GM12878 (cell line): Measurements from ENCODE around the gene MAP4K5. TPM values are rescaled to one million over a fixed set of nuclear protein-coding genes. Genes with fewer than 3 reads are reported as not detected.

ENCODE experiments used
- ATAC-seq: fragments of 200-7000 bp; cut with Tn5 transposase; 3 replicates; pipeline ENCODE4 v1.9.1; 2020; ENCODE audit warnings: mild to moderate bottlenecking, moderate library complexity
- BruUV-seq: library from RNA; stranded (reverse); fragments of 400-500 nt; replicated peaks from 2 replicates; lab custom pipeline; 2021; lab: Mats Ljungman, UMichigan
- CTCF ChIA-PET: fragments of 300-600 bp; sonication (Branson Sonifier 250); formaldehyde crosslinking; extraction: SDS; loops from one replicate; lab custom pipeline; 2021; ENCODE audit warnings: inconsistent platforms; lab: Yijun Ruan, JAX
- POLR2A ChIA-PET: fragments of 350-600 bp; formaldehyde crosslinking; extraction: SDS; loops from one replicate; lab custom pipeline; 2021; ENCODE audit warnings: inconsistent platforms; lab: Charles Lee
- RAD21 ChIA-PET: fragments of 300-600 bp; sonication (Branson Sonifier 250); formaldehyde crosslinking; loops from one replicate; lab custom pipeline; 2023; ENCODE audit warnings: antibody characterized with exemption; ENCODE audit not compliant: unreplicated experiment; lab: Charles Lee
- SMC1A ChIA-PET: fragments of 300-600 bp; sonication (Branson Sonifier 250); formaldehyde crosslinking; loops from one replicate; lab custom pipeline; 2023; ENCODE audit not compliant: unreplicated experiment, uncharacterized antibody; lab: Charles Lee
- DNase-seq: peaks from one replicate; pipeline ENCODE4 v3.0.0-alpha.2; 2011; ENCODE audit warnings: low read depth, low spot score
- FAIRE-seq: peaks from 3 replicates; lab custom pipeline; 2011; peaks lifted over from hg19 to GRCh38; lab: Jason Lieb, UNC
- H2AFZ ChIP-seq: 2 replicates; pipeline ENCODE4 v1.6.0; 2011; ENCODE audit warnings: low read depth, low read length, control low read depth; ENCODE audit not compliant: control insufficient read depth
- H3K27ac ChIP-seq: 2 replicates; pipeline ENCODE4 v1.5.1; 2011; ENCODE audit warnings: control low read depth; ENCODE audit not compliant: control insufficient read depth, insufficient read depth
- H3K27me3 ChIP-seq, 2 experiments: replicated peaks in 1 of 2; 2 replicates each; pipeline versions ENCODE4 v1.6.0 to v1.6.1; 2011; ENCODE audit warnings: low read length in 1 of 2; ENCODE audit not compliant: control insufficient read depth in 2 of 2, insufficient read depth in 2 of 2
- H3K36me3 ChIP-seq, 2 experiments: 2 replicates each; pipeline ENCODE4 v1.5.1; 2011; ENCODE audit warnings: low read length in 1 of 2; ENCODE audit not compliant: control insufficient read depth in 2 of 2, insufficient read depth in 2 of 2
- H3K4me1 ChIP-seq: 2 replicates; pipeline ENCODE4 v1.6.1; 2011; ENCODE audit warnings: mild to moderate bottlenecking, low read length, moderate library complexity, mixed read lengths; ENCODE audit not compliant: control insufficient read depth, insufficient read depth
- H3K4me2 ChIP-seq: 2 replicates; pipeline ENCODE4 v1.6.0; 2011; ENCODE audit warnings: control low read depth; ENCODE audit not compliant: control insufficient read depth, insufficient read depth
- H3K4me3 ChIP-seq: fragments of 200-600 bp; sonication (generic); 2 replicates; pipeline ENCODE4 v1.5.1; 2016
- H3K79me2 ChIP-seq: 2 replicates; pipeline ENCODE4 v1.6.0; 2011; ENCODE audit warnings: low read length; ENCODE audit not compliant: control insufficient read depth, insufficient read depth
- H3K9ac ChIP-seq: 2 replicates; pipeline ENCODE4 v1.8.0; 2011; ENCODE audit warnings: low read length, control low read depth, mixed read lengths; ENCODE audit not compliant: control insufficient read depth, insufficient read depth
- H3K9me3 ChIP-seq: replicated peaks from 3 replicates; pipeline ENCODE4 v1.5.1; 2011; ENCODE audit warnings: mild to moderate bottlenecking, low read length; ENCODE audit not compliant: control insufficient read depth, insufficient read depth
- H4K20me1 ChIP-seq: 2 replicates; pipeline ENCODE4 v1.6.0; 2011; ENCODE audit not compliant: control insufficient read depth, insufficient read depth
- CHD2 ChIP-seq: IDR thresholded peaks from 2 replicates; pipeline ENCODE4 v1.6.1; 2011; ENCODE audit warnings: low read depth, low read length, improper control_type of control experiment, borderline replicate concordance
- ETV6 ChIP-seq, 2 experiments: fragments of 450-650 bp in 1 of 2; IDR thresholded peaks in 1 of 2; conservative IDR thresholded peaks in 1 of 2; 2 replicates each; pipeline ENCODE4 v1.6.1; 2014; ENCODE audit warnings: antibody characterized with exemption in 1 of 2, borderline replicate concordance in 1 of 2, low read depth in 1 of 2, mild to moderate bottlenecking in 1 of 2, moderate library complexity in 1 of 2
- MLLT1 ChIP-seq: fragments of 450-650 bp; IDR thresholded peaks from 2 replicates; pipeline ENCODE4 v1.6.1; 2016; ENCODE audit warnings: mild to moderate bottlenecking
- PKNOX1 ChIP-seq: fragments of 450-650 bp; IDR thresholded peaks from 2 replicates; pipeline ENCODE4 v1.6.1; 2016; ENCODE audit warnings: mild to moderate bottlenecking
- SMAD5 ChIP-seq: IDR thresholded peaks from 2 replicates; pipeline ENCODE4 v1.6.1; 2016; ENCODE audit warnings: antibody characterized with exemption, low read depth
- SUPT20H ChIP-seq: IDR thresholded peaks from 2 replicates; pipeline ENCODE4 v1.6.1; 2011; ENCODE audit warnings: low read depth, mild to moderate bottlenecking, low read length, moderate library complexity, borderline replicate concordance; ENCODE audit not compliant: control insufficient read depth
- TCF12 ChIP-seq: IDR thresholded peaks from 2 replicates; pipeline ENCODE4 v1.6.1; 2011; ENCODE audit warnings: low read depth, mild to moderate bottlenecking, low read length
- ZBTB4 ChIP-seq: fragments of 450-650 bp; formaldehyde crosslinking; IDR thresholded peaks from 2 replicates; pipeline ENCODE4 v1.4.0; 2022; ENCODE audit warnings: mild to moderate bottlenecking, moderate library complexity
- ZSCAN29 ChIP-seq: fragments of 450-650 bp; IDR thresholded peaks from 2 replicates; pipeline ENCODE4 v1.6.1; 2017; ENCODE audit warnings: mild to moderate bottlenecking, moderate library complexity
- in situ Hi-C: fragments of 300-500 bp; cut with MboI; formaldehyde crosslinking; loops from 9 replicates; pipeline ENCODE4 v1.14.3; 2018; ENCODE audit warnings: mixed read lengths
- intact Hi-C: fragments of 100-400 bp; cut with micrococcal nuclease; formaldehyde crosslinking; loops from one replicate; pipeline ENCODE4 v1.14.2; 2022; ENCODE audit not compliant: unreplicated experiment
- polyA plus RNA-seq, 11 experiments: library from polyadenylated mRNA; depleted of rRNA in 4 of 11; unstranded in 6 of 11; stranded (reverse) in 5 of 11; fragments of >200 nt; fragmentation: Nextera tagmentation in 4 of 11; fragmentation: Illumina TruSeq in 1 of 11; extraction: Ambion mirVana in 4 of 11; extraction: Trizol in 1 of 11; gene quantifications; 1 replicate in 1 of 11; 2 replicates in 10 of 11; pipeline versions ENCODE4 v1.2.1 to v1.2.3, GENCODE V29; 2011 to 2016; ENCODE audit warnings: inconsistent platforms in 2 of 11, missing spikeins in 2 of 11, low read depth in 1 of 11
- total RNA-seq, 4 experiments: library from RNA; depleted of rRNA in 3 of 4; stranded (reverse); fragments of >200 nt in 3 of 4; fragmentation: Illumina TruSeq in 1 of 4; extraction: Trizol in 1 of 4; gene quantifications; 2 replicates each; pipeline versions ENCODE4 v1.2.1 to v1.2.3, GENCODE V29; 2013 to 2021

MAP4K5 gene
- total and polyA plus RNA-seq, 10 of the 15 experiments (the other 5 are each of a cell fraction or from before 2014, with no cell fraction given) = 9.1 to 41.3 (median 30.1) TPM

- TF ChIP-seq PKNOX1 (no peak), CHD2 (no peak), SUPT20H (no peak), SMAD5 (no peak), MLLT1 (no peak), TCF12 (no peak)
These were observed 45.6 kb upstream of the MAP4K5 start (continued) for GRCh38 chr14:50577982-50578381.

- TF ChIP-seq ETV6 (conservative IDR thresholded peaks at IDR 0.05 in 1 of 2, IDR thresholded peaks at IDR 0.05 in 1 of 2; ENCODE audit: borderline replicate concordance in 1 of 2, low read depth in 1 of 2) = no peak
- TF ChIP-seq ZSCAN29 = no peak
- no peak for TF ChIP-seq ZBTB4
- TF ChIP-seq, all 136 proteins: peak for 0
- H3K27ac ChIP-seq = no peak overlapping the region
- H3K9ac ChIP-seq = no peak overlapping the region
- ATAC-seq (no peak), FAIRE-seq (no peak), DNase-seq (no peak)
- H3K4me3 ChIP-seq = no peak overlapping the region
- no TSS peak for BruUV-seq
- H3K79me2 ChIP-seq = no peaks in the 10 kb centered on the region
- in situ Hi-C loops = no loop called here
- CTCF ChIA-PET = no interaction called here
- intact Hi-C loops = no loop called here
- H3K27me3 ChIP-seq = no peaks in the 10 kb centered on the region
- H4K20me1 ChIP-seq = no peaks in the 10 kb centered on the region
- H3K4me1 ChIP-seq = no peaks in the 10 kb centered on the region
- POLR2A ChIA-PET = no interaction called here
- no peaks in the 10 kb centered on the region; the same call in 2 of the 3 replicates for H3K9me3 ChIP-seq
- H3K4me2 ChIP-seq = no peak overlapping the region
- no peaks in the 10 kb centered on the region for H3K36me3 ChIP-seq
- no peak overlapping the region for H2AFZ ChIP-seq
- RAD21 ChIA-PET = no interaction called here
- SMC1A ChIA-PET = no interaction called here
These were observed 43.4 kb upstream of the MAP4K5 start for GRCh38 chr14:50575769-50576168.
